Sigmoid colon (tissue), 4 donors: ENCODE results near the gene SKI.

Experiments
- CTCF ChIP-seq, 4 experiments: fragments of 450-650 bp in 3 of 4; fragments of 200-600 bp in 1 of 4; IDR thresholded peaks; one replicate each; pipeline ENCODE4 v1.5.1; 2016 to 2019; ENCODE audit warnings: antibody characterized with exemption in 4 of 4, mild to moderate bottlenecking in 3 of 4, moderate library complexity in 2 of 4
- EP300 ChIP-seq, 4 donors: sonication (generic); formaldehyde crosslinking; IDR thresholded peaks; one replicate each; pipeline ENCODE4 v1.6.1; 2017; ENCODE audit warnings: antibody characterized with exemption in 4 of 4
- POLR2A ChIP-seq, 2 donors: fragments of 450-650 bp; IDR thresholded peaks; one replicate each; pipeline ENCODE4 v1.6.1; 2016; ENCODE audit warnings: antibody characterized with exemption in 2 of 2, mild to moderate bottlenecking in 2 of 2, moderate library complexity in 2 of 2

- TF ChIP-seq CTCF (IDR thresholded peaks at IDR 0.05) = no peak
- TF ChIP-seq EP300 (IDR thresholded peaks at IDR 0.05) = no peak
- TF ChIP-seq POLR2A (IDR thresholded peaks at IDR 0.05) = no peak
Measured at GRCh38 chr1:2345297-2346075, 117.4 kb downstream of the SKI start.
